Measurements from ENCODE around the gene PCLO.
"Not testable (repeated sequence)": the region's sequence is repeated elsewhere in the genome, so short reads cannot be mapped to it uniquely, and the experiment has no call there.

DNA sequence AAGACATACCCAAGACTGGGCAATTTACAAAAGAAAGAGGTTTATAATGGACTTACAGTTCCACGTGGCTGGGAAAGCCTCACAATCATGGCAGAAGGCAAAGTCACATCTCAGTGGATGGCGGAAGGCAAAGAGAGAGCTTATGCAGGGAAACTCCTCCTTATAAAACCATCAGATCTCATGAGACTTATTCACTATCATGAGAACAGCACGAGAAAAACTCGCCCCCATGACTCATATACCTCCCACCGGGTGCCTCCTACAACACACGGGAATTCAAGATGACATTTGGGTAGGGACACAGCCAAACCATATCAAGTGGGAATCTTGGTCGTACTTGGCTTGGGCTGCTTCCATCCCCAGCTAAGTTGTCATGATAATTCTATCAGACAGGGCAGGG lies 268.3 kb downstream of the PCLO start:
- TF ChIP-seq, protein P1, sequence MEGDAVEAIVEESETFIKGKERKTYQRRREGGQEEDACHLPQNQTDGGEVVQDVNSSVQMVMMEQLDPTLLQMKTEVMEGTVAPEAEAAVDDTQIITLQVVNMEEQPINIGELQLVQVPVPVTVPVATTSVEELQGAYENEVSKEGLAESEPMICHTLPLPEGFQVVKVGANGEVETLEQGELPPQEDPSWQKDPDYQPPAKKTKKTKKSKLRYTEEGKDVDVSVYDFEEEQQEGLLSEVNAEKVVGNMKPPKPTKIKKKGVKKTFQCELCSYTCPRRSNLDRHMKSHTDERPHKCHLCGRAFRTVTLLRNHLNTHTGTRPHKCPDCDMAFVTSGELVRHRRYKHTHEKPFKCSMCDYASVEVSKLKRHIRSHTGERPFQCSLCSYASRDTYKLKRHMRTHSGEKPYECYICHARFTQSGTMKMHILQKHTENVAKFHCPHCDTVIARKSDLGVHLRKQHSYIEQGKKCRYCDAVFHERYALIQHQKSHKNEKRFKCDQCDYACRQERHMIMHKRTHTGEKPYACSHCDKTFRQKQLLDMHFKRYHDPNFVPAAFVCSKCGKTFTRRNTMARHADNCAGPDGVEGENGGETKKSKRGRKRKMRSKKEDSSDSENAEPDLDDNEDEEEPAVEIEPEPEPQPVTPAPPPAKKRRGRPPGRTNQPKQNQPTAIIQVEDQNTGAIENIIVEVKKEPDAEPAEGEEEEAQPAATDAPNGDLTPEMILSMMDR (IDR thresholded peaks at IDR 0.05), result not testable (repeated sequence)
- not testable (repeated sequence) for TF ChIP-seq NFE2L2 (conservative IDR thresholded peaks at IDR 0.05; ENCODE audit: low read length); PHF8 (IDR thresholded peaks at IDR 0.05; ENCODE audit: borderline replicate concordance, low read depth); RFX5 (IDR thresholded peaks at IDR 0.05)
- TF ChIP-seq, protein P2, sequence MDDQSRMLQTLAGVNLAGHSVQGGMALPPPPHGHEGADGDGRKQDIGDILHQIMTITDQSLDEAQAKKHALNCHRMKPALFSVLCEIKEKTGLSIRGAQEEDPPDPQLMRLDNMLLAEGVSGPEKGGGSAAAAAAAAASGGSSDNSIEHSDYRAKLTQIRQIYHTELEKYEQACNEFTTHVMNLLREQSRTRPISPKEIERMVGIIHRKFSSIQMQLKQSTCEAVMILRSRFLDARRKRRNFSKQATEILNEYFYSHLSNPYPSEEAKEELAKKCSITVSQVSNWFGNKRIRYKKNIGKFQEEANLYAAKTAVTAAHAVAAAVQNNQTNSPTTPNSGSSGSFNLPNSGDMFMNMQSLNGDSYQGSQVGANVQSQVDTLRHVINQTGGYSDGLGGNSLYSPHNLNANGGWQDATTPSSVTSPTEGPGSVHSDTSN (IDR thresholded peaks at IDR 0.05), result not testable (repeated sequence)

Measured in A549 (cell line).